HCT116 (cell line): ENCODE data around the gene ASAP2. TPM values are rescaled to one million over a fixed set of nuclear protein-coding genes. Genes with fewer than 3 reads are reported as not detected.

Experiments used
- ATAC-seq: fragments of 200-7000 bp; cut with Tn5 transposase; 2 replicates; pipeline ENCODE4 v1.9.1; 2020; ENCODE audit warnings: mild to moderate bottlenecking, moderate library complexity
- BruUV-seq: library from RNA; stranded (reverse); fragments of 400-500 nt; replicated peaks from 2 replicates; lab custom pipeline; 2021; lab: Mats Ljungman, UMichigan
- CTCF ChIA-PET: fragments of 300-600 bp; sonication (Branson Sonifier 250); formaldehyde crosslinking; loops from one replicate; lab custom pipeline; 2021; ENCODE audit warnings: antibody characterized with exemption; lab: Charles Lee
- POLR2A ChIA-PET: fragments of 300-600, 350-600 bp; sonication (Branson Sonifier 250); formaldehyde crosslinking; loops from one replicate; lab custom pipeline; 2021; ENCODE audit warnings: antibody characterized with exemption; lab: Charles Lee
- RAD21 ChIA-PET, 2 experiments: fragments of 300-600 bp; sonication (Branson Sonifier 250); formaldehyde crosslinking; loops; one replicate each; lab custom pipeline; 2023; ENCODE audit warnings: low total read pairs in 2 of 2; ENCODE audit not compliant: uncharacterized antibody in 2 of 2, unreplicated experiment in 2 of 2, low non-redundant PET in 1 of 2; lab: Charles Lee
- DNase-seq: peaks from one replicate; pipeline ENCODE4 v3.0.0-alpha.2; 2010; ENCODE audit warnings: low read depth, low spot score
- H2AFZ ChIP-seq: fragments of 200-600 bp; shearing (Covaris generic), sonication (generic); 2 replicates; pipeline ENCODE4 v1.6.1; 2017; ENCODE audit warnings: low read depth, mixed run types, mixed read lengths, antibody characterized with exemption, low read length; ENCODE audit not compliant: poor library complexity, severe bottlenecking
- H3K27ac ChIP-seq: 2 replicates; pipeline ENCODE4 v1.5.1; 2012; ENCODE audit warnings: low read depth, low read length
- H3K27me3 ChIP-seq: fragments of 200-600 bp; sonication (generic); 2 replicates; pipeline ENCODE4 v1.6.1; 2016; ENCODE audit warnings: mixed run types, low read length, mixed read lengths; ENCODE audit not compliant: insufficient read depth
- H3K36me3 ChIP-seq, 2 experiments: fragments of 200-500 bp in 1 of 2; fragments of 200-600 bp in 1 of 2; sonication (Bioruptor generic) in 1 of 2; sonication (generic) in 1 of 2; 2 replicates each; pipeline versions ENCODE4 v1.5.1 to v1.6.1; 2014 to 2016; ENCODE audit warnings: low read length in 2 of 2, inconsistent platforms in 1 of 2, mixed read lengths in 1 of 2, mixed run types in 1 of 2; ENCODE audit not compliant: insufficient read depth in 2 of 2, control insufficient read depth in 1 of 2
- H3K4me1 ChIP-seq, 2 experiments: fragments of 200-600 bp in 1 of 2; sonication (generic) in 1 of 2; 2 replicates each; pipeline versions ENCODE4 v1.5.1 to v1.6.1; 2012 to 2017; ENCODE audit warnings: low read length in 2 of 2, inconsistent platforms in 1 of 2, mild to moderate bottlenecking in 1 of 2, mixed read lengths in 1 of 2, mixed run types in 1 of 2, moderate library complexity in 1 of 2; ENCODE audit not compliant: insufficient read depth in 2 of 2, control insufficient read depth in 1 of 2
- H3K4me2 ChIP-seq: fragments of 200-600 bp; sonication (generic); 2 replicates; pipeline ENCODE4 v1.6.1; 2017; ENCODE audit warnings: mixed run types, low read length, mixed read lengths
- H3K4me3 ChIP-seq, 2 experiments: fragments of 200-600 bp in 1 of 2; sonication (generic) in 1 of 2; replicated peaks in 1 of 2; 2 replicates each; pipeline ENCODE4 v1.5.1; 2011 to 2016; ENCODE audit warnings: low read length in 2 of 2, control low read depth in 1 of 2, low read depth in 1 of 2, mild to moderate bottlenecking in 1 of 2, mixed read lengths in 1 of 2, mixed run types in 1 of 2
- H3K79me2 ChIP-seq: fragments of 200-600 bp; sonication (generic); 2 replicates; pipeline ENCODE4 v1.6.1; 2017; ENCODE audit warnings: mild to moderate bottlenecking, mixed run types, low read length, moderate library complexity, mixed read lengths; ENCODE audit not compliant: insufficient read depth
- H3K9ac ChIP-seq: fragments of 200-600 bp; sonication (generic); 2 replicates; pipeline ENCODE4 v1.6.1; 2016; ENCODE audit warnings: low read length, mixed read lengths
- H3K9me2 ChIP-seq: fragments of 200-600 bp; sonication (generic), shearing (Covaris generic); 2 replicates; pipeline ENCODE4 v1.6.1; 2017; ENCODE audit warnings: mixed run types, mild to moderate bottlenecking, moderate library complexity; ENCODE audit not compliant: insufficient read depth
- H3K9me3 ChIP-seq, 2 experiments: fragments of 200-500 bp in 1 of 2; fragments of 200-600 bp in 1 of 2; sonication (Bioruptor generic) in 1 of 2; sonication (generic) in 1 of 2; 2 replicates each; pipeline ENCODE4 v1.6.1; 2014 to 2017; ENCODE audit warnings: low read length in 2 of 2, mixed read lengths in 2 of 2, inconsistent platforms in 1 of 2, low read depth in 1 of 2, mild to moderate bottlenecking in 1 of 2, mixed run types in 1 of 2, moderate library complexity in 1 of 2; ENCODE audit not compliant: control insufficient read depth in 1 of 2, insufficient read depth in 1 of 2
- H4K20me1 ChIP-seq: fragments of 200-600 bp; sonication (generic), shearing (Covaris generic); 2 replicates; pipeline ENCODE4 v1.6.1; 2017; ENCODE audit warnings: mixed run types, mild to moderate bottlenecking, moderate library complexity; ENCODE audit not compliant: insufficient read depth
- ATF3 ChIP-seq: IDR thresholded peaks from 2 replicates; pipeline ENCODE4 v1.6.1; 2012
- EZH2phosphoT487 ChIP-seq: fragments of 200-600 bp; IDR thresholded peaks from 2 replicates; pipeline ENCODE4 v1.6.1; 2018; ENCODE audit warnings: antibody characterized with exemption, borderline replicate concordance
- FOSL1 ChIP-seq: IDR thresholded peaks from 2 replicates; pipeline ENCODE4 v1.6.1; 2012; ENCODE audit warnings: low read depth
- POLR2A ChIP-seq: IDR thresholded peaks from 2 replicates; pipeline ENCODE4 v1.7.0; 2011; ENCODE audit warnings: borderline replicate concordance; ENCODE audit not compliant: insufficient read depth, insufficient read length; ENCODE audit errors: extremely low read depth
- RAD21 ChIP-seq: IDR thresholded peaks from 2 replicates; pipeline ENCODE4 v1.6.1; 2012; ENCODE audit warnings: low read depth, mild to moderate bottlenecking
- SIN3A ChIP-seq: IDR thresholded peaks from 2 replicates; pipeline ENCODE4 v1.6.1; 2012; ENCODE audit warnings: low read depth
- TCF7L2 ChIP-seq: IDR thresholded peaks from 2 replicates; pipeline ENCODE4 v1.7.0; 2011; ENCODE audit warnings: borderline replicate concordance, inconsistent platforms; ENCODE audit not compliant: insufficient read depth, insufficient read length; ENCODE audit errors: extremely low read depth
- YY1 ChIP-seq: IDR thresholded peaks from 2 replicates; pipeline ENCODE4 v1.6.1; 2011; ENCODE audit warnings: low read length, low read depth, moderate library complexity, mild to moderate bottlenecking; ENCODE audit not compliant: insufficient replicate concordance; ENCODE audit errors: extremely low read depth
- ZFX ChIP-seq: fragments of 450-650 bp; IDR thresholded peaks from 2 replicates; pipeline ENCODE4 v1.6.1; 2017
- ZNF274 ChIP-seq: fragments of 200-500 bp; sonication (Bioruptor generic); IDR thresholded peaks from 2 replicates; pipeline ENCODE4 v1.6.1; 2014; ENCODE audit warnings: mild to moderate bottlenecking, low read depth, low read length, inconsistent platforms
- intact Hi-C: fragments of 100-400 bp; cut with micrococcal nuclease; formaldehyde crosslinking; loops from 2 replicates; pipeline ENCODE4 v1.10.0; 2022
- total RNA-seq: library from RNA; stranded (reverse); gene quantifications from one replicate; pipeline ENCODE4 v1.2.1, GENCODE V29; 2021; ENCODE audit not compliant: unreplicated experiment
- TF ChIP-seq, protein P1 (sequence below), 3 experiments: fragments of 200-600 bp in 1 of 3; sonication (generic) in 1 of 3; IDR thresholded peaks in 2 of 3; conservative IDR thresholded peaks in 1 of 3; 2 replicates each; pipeline ENCODE4 v1.5.1; 2012 to 2017; ENCODE audit warnings: low read depth in 2 of 3, low read length in 2 of 3, antibody characterized with exemption in 1 of 3, borderline replicate concordance in 1 of 3, control low read depth in 1 of 3, mild to moderate bottlenecking in 1 of 3, mixed read lengths in 1 of 3, mixed run types in 1 of 3, moderate library complexity in 1 of 3; ENCODE audit not compliant: insufficient read depth in 1 of 3
- TF ChIP-seq, protein P2 (sequence below): IDR thresholded peaks from 2 replicates; pipeline ENCODE4 v1.6.1; 2012; ENCODE audit warnings: low read depth

Gene ASAP2
- total RNA-seq, 1 experiment from 2014 or later: 16.5 TPM

GRCh38 chr2:9160732-9161131 is 45.9 kb upstream of the ASAP2 start:
- Histone ChIP-seq H3K79me2 (no peaks in the 10 kb centered on the region), H3K9me3 (no peaks in the 10 kb centered on the region), H3K27me3 (no peaks in the 10 kb centered on the region), H2AFZ (no peak overlapping the region), H4K20me1 (no peaks in the 10 kb centered on the region), H3K27ac (no peak overlapping the region), H3K4me3 (no peak overlapping the region), H3K9me2 (no peaks in the 10 kb centered on the region), H3K4me1 (peaks cover 4 to 8% of the 10 kb centered on the region in 2 experiments; a peak in 3 of 4 replicates), H3K4me2 (no peak overlapping the region), H3K9ac (no peak overlapping the region), H3K36me3 (no peaks in the 10 kb centered on the region)
- no TSS peak for BruUV-seq
- ChIA-PET RAD21 (no interaction called here), CTCF (no interaction called here), POLR2A (no interaction called here)
- DNase-seq (no peak), ATAC-seq (peak; percentile 66)
- intact Hi-C loops: no loop called here
- TF ChIP-seq, protein P1, sequence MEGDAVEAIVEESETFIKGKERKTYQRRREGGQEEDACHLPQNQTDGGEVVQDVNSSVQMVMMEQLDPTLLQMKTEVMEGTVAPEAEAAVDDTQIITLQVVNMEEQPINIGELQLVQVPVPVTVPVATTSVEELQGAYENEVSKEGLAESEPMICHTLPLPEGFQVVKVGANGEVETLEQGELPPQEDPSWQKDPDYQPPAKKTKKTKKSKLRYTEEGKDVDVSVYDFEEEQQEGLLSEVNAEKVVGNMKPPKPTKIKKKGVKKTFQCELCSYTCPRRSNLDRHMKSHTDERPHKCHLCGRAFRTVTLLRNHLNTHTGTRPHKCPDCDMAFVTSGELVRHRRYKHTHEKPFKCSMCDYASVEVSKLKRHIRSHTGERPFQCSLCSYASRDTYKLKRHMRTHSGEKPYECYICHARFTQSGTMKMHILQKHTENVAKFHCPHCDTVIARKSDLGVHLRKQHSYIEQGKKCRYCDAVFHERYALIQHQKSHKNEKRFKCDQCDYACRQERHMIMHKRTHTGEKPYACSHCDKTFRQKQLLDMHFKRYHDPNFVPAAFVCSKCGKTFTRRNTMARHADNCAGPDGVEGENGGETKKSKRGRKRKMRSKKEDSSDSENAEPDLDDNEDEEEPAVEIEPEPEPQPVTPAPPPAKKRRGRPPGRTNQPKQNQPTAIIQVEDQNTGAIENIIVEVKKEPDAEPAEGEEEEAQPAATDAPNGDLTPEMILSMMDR (IDR thresholded peaks at IDR 0.05 in 2 of 3, conservative IDR thresholded peaks at IDR 0.05 in 1 of 3; ENCODE audit: borderline replicate concordance in 1 of 3, insufficient read depth in 1 of 3, low read depth in 2 of 3, low read length in 2 of 3): peak in 1 of 3 experiments; percentile 12; a peak in 1 of 6 replicates
- TF ChIP-seq RAD21: peak; percentile 23; the same call in 1 of the 2 replicates
- TF ChIP-seq SIN3A: no peak

DNA sequence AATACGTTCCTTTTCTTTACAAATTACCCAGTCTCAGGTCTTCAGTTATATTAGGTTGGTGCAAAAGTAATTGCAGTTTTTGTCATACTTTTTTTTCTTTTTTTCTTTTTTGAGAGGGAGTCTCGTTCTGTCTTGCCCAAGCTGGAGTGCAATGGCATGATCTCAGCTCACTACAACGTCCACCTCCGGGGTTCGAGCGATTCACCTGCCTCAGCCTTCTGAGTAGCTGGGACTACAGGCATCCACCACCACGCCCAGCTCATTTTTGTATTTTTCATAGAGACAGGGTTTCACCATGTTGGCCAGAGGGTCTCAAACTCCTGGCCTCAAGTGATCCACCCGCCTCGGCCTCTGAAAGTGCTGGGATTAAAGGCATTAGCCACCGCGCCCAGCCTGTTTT is 43.8 kb upstream of the ASAP2 start:
- no TSS peak for BruUV-seq
- CTCF ChIA-PET: no interaction called here
- TF ChIP-seq EZH2phosphoT487 (no peak), ZFX (no peak), ZNF274 (no peak), POLR2A (no peak), TCF7L2 (no peak), ATF3 (no peak), FOSL1 (no peak), RAD21 (no peak), YY1 (no peak)
- TF ChIP-seq, protein P2, sequence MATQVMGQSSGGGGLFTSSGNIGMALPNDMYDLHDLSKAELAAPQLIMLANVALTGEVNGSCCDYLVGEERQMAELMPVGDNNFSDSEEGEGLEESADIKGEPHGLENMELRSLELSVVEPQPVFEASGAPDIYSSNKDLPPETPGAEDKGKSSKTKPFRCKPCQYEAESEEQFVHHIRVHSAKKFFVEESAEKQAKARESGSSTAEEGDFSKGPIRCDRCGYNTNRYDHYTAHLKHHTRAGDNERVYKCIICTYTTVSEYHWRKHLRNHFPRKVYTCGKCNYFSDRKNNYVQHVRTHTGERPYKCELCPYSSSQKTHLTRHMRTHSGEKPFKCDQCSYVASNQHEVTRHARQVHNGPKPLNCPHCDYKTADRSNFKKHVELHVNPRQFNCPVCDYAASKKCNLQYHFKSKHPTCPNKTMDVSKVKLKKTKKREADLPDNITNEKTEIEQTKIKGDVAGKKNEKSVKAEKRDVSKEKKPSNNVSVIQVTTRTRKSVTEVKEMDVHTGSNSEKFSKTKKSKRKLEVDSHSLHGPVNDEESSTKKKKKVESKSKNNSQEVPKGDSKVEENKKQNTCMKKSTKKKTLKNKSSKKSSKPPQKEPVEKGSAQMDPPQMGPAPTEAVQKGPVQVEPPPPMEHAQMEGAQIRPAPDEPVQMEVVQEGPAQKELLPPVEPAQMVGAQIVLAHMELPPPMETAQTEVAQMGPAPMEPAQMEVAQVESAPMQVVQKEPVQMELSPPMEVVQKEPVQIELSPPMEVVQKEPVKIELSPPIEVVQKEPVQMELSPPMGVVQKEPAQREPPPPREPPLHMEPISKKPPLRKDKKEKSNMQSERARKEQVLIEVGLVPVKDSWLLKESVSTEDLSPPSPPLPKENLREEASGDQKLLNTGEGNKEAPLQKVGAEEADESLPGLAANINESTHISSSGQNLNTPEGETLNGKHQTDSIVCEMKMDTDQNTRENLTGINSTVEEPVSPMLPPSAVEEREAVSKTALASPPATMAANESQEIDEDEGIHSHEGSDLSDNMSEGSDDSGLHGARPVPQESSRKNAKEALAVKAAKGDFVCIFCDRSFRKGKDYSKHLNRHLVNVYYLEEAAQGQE: no peak

More for the DNA sequence above, 43.8 kb upstream of the ASAP2 start:
- DNase-seq: no peak
- intact Hi-C loops: no loop called here
- Histone ChIP-seq H3K4me2 (no peak overlapping the region), H3K79me2 (no peaks in the 10 kb centered on the region), H3K4me3 (no peak overlapping the region), H3K9me2 (no peaks in the 10 kb centered on the region), H3K9ac (no peak overlapping the region), H3K27me3 (no peaks in the 10 kb centered on the region), H3K27ac (no peak overlapping the region), H3K9me3 (no peaks in the 10 kb centered on the region), H3K36me3 (no peaks in the 10 kb centered on the region), H4K20me1 (no peaks in the 10 kb centered on the region), H2AFZ (no peak overlapping the region), H3K4me1 (peaks cover 4 to 14% of the 10 kb centered on the region in 2 experiments; a peak in 3 of 4 replicates)
- ChIA-PET RAD21 (no interaction called here), POLR2A (no interaction called here)
- no peak for ATAC-seq
